Naive thymus-derived CD4-positive, alpha-beta T cell (primary cell): ENCODE measurements around the gene INPP5J. TPM values are rescaled to one million over a fixed set of nuclear protein-coding genes. Genes with fewer than 3 reads are reported as not detected.
A peak's percentile ranks its signal among the peaks of the same experiment; 100 is the strongest.

Experiments
- ATAC-seq: fragments of 150-1000 bp; cut with Tn5 transposase; 2 replicates; pipeline ENCODE4 v1.10.0; 2021; ENCODE audit warnings: mild to moderate bottlenecking, moderate library complexity
- CTCF ChIA-PET: fragments of 350-600 bp; sonication (Branson Sonifier 250); formaldehyde crosslinking; loops from one replicate; lab custom pipeline; 2021; ENCODE audit warnings: antibody characterized with exemption; lab: Charles Lee
- POLR2A ChIA-PET: fragments of 350-600 bp; sonication (Branson Sonifier 250); formaldehyde crosslinking; loops from one replicate; lab custom pipeline; 2021; ENCODE audit warnings: antibody characterized with exemption, inconsistent platforms; lab: Charles Lee
- DNase-seq, 9 donors: peaks; one replicate each; pipeline versions ENCODE4 v3.0.0 to v3.0.0-alpha.2; 2020 to 2022; ENCODE audit warnings: mixed read lengths in 1 of 9
- H3K27ac ChIP-seq: one replicate; pipeline ENCODE4 v1.7.0; 2013; ENCODE audit warnings: mild to moderate bottlenecking, low read depth, low read length, moderate library complexity
- H3K27me3 ChIP-seq, 2 donors: one replicate each; pipeline ENCODE4 v1.7.0; 2013; ENCODE audit warnings: low read length in 2 of 2, mild to moderate bottlenecking in 2 of 2, moderate library complexity in 2 of 2; ENCODE audit not compliant: control insufficient read depth in 2 of 2, insufficient read depth in 2 of 2
- H3K36me3 ChIP-seq, 3 experiments: 1 replicate in 2 of 3; 2 replicates in 1 of 3; pipeline ENCODE4 v1.7.0; 2013; ENCODE audit warnings: low read length in 3 of 3, mild to moderate bottlenecking in 3 of 3, moderate library complexity in 1 of 3; ENCODE audit not compliant: insufficient read depth in 3 of 3, control insufficient read depth in 2 of 3
- H3K4me1 ChIP-seq, 2 donors: one replicate each; pipeline ENCODE4 v1.7.0; 2013; ENCODE audit warnings: low read length in 2 of 2, mild to moderate bottlenecking in 2 of 2, moderate library complexity in 1 of 2; ENCODE audit not compliant: control insufficient read depth in 2 of 2, insufficient read depth in 2 of 2
- H3K4me3 ChIP-seq: 2 replicates; pipeline ENCODE4 v1.7.0; 2013; ENCODE audit warnings: mild to moderate bottlenecking, low read length
- H3K9me3 ChIP-seq, 3 experiments: 1 replicate in 2 of 3; 2 replicates in 1 of 3; pipeline ENCODE4 v1.7.0; 2013; ENCODE audit warnings: low read length in 3 of 3; ENCODE audit not compliant: control insufficient read depth in 2 of 3
- H3K27ac Mint-ChIP-seq, 9 donors: one replicate each; pipeline ENCODE4 v1.8.0; 2020 to 2022; ENCODE audit warnings: mixed read lengths in 9 of 9, mild to moderate bottlenecking in 8 of 9, moderate library complexity in 5 of 9, inconsistent platforms in 2 of 9
- H3K27me3 Mint-ChIP-seq, 5 donors: one replicate each; pipeline ENCODE4 v1.8.0; 2021 to 2022; ENCODE audit warnings: mixed read lengths in 5 of 5, mild to moderate bottlenecking in 1 of 5
- H3K36me3 Mint-ChIP-seq, 5 donors: one replicate each; pipeline ENCODE4 v1.8.0; 2020 to 2022; ENCODE audit warnings: mixed read lengths in 5 of 5, mild to moderate bottlenecking in 3 of 5, inconsistent platforms in 1 of 5
- H3K4me1 Mint-ChIP-seq, 7 donors: one replicate each; pipeline ENCODE4 v1.8.0; 2020 to 2022; ENCODE audit warnings: mixed read lengths in 7 of 7, mild to moderate bottlenecking in 3 of 7, inconsistent platforms in 1 of 7
- H3K4me3 Mint-ChIP-seq, 10 donors: one replicate each; pipeline ENCODE4 v1.8.0; 2020 to 2022; ENCODE audit warnings: mild to moderate bottlenecking in 10 of 10, mixed read lengths in 10 of 10, moderate library complexity in 6 of 10, inconsistent platforms in 2 of 10
- H3K9me3 Mint-ChIP-seq, 11 donors: one replicate each; pipeline ENCODE4 v1.8.0; 2020 to 2022; ENCODE audit warnings: mixed read lengths in 11 of 11, mild to moderate bottlenecking in 4 of 11, inconsistent platforms in 1 of 11, moderate library complexity in 1 of 11
- intact Hi-C, 2 donors: fragments of 100-400 bp; cut with micrococcal nuclease; formaldehyde crosslinking; loops; one replicate each; pipeline ENCODE4 v1.15.1; 2023
- polyA plus RNA-seq, 2 donors: library from polyadenylated mRNA; unstranded; fragments of 300-500 nt; fragmentation: Illumina TruSeq; gene quantifications; one replicate each; pipeline ENCODE4 v1.2.3, GENCODE V29; 2021
- total RNA-seq, 6 experiments: library from RNA in 5 of 6; stranded (reverse) in 5 of 6; gene quantifications; 1 replicate in 5 of 6; 2 replicates in 1 of 6; pipeline ENCODE4 v1.2.3 and lab custom pipeline; 2021 to 2026

The INPP5J gene
- total and polyA plus RNA-seq, 7 experiments from 2014 or later, result 0.24 to 0.81 (median 0.51) TPM; not detected in 3

DNA sequence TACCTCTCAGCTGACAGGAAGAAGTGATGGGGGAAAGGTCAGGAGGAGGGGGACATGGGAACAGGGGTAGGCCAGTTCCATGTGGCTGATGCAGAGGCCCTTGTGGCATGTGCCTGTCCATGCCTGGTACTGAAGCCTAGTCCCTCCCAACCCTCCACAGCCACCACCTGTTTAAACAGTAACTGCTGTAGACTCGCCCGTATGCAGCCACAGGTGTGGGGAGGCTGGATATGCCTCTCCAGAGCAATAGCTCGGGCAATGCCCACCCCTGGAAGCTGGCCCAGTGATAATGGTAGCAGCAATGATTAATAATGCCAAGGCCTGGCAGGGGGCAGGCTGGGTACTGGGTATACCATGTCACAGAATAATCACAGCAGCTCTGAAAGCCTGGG is 39.4 kb upstream of the INPP5J start:
- Mint-ChIP-seq H3K36me3 (no peaks in the 10 kb centered on the region), H3K4me1 (peaks cover 26 to 43% (median 38%) of the 10 kb centered on the region in 7 donors), H3K27ac (peak overlapping the region in 3 of 9 donors; percentile 29 to 70 (median 58)), H3K27me3 (no peaks in the 10 kb centered on the region), H3K4me3 (peak overlapping the region; percentile 81 to 92 (median 88)), H3K9me3 (no peaks in the 10 kb centered on the region)
- Histone ChIP-seq H3K27me3 (no peaks in the 10 kb centered on the region), H3K9me3 (no peaks in the 10 kb centered on the region), H3K4me1 (peaks cover 13 to 39% of the 10 kb centered on the region in 2 donors), H3K27ac (no peak overlapping the region), H3K36me3 (peaks cover 0 to 3% (median 0%) of the 10 kb centered on the region in 3 experiments), H3K4me3 (no peak overlapping the region)
- POLR2A ChIA-PET, result interaction anchor here (0.8 to 5.3 kb wide), 9 partner anchors 24 to 209 kb away, joined by 3 to 31 read pairs (median 11); partner anchors contain the start of genes MORC2, PIK3IP1, SELENOM and TUG1
- intact Hi-C loops, result loop anchor here (5.0 to 10.0 kb wide), 5 partner anchors 129 to 796 kb away; partner anchors contain the start of genes CASTOR1 (in 1 of the 2), DEPDC5 (in 1 of the 2), LIMK2 (in 1 of the 2) and PIK3IP1 (in 1 of the 2)
- ATAC-seq, result no peak
- CTCF ChIA-PET, result interaction anchor here (0.6 to 8.1 kb wide), 11 partner anchors 9 to 337 kb away, joined by 3 to 59 read pairs (median 6); no protein-coding TSS in a partner anchor
- DNase-seq, result no peak

DNA sequence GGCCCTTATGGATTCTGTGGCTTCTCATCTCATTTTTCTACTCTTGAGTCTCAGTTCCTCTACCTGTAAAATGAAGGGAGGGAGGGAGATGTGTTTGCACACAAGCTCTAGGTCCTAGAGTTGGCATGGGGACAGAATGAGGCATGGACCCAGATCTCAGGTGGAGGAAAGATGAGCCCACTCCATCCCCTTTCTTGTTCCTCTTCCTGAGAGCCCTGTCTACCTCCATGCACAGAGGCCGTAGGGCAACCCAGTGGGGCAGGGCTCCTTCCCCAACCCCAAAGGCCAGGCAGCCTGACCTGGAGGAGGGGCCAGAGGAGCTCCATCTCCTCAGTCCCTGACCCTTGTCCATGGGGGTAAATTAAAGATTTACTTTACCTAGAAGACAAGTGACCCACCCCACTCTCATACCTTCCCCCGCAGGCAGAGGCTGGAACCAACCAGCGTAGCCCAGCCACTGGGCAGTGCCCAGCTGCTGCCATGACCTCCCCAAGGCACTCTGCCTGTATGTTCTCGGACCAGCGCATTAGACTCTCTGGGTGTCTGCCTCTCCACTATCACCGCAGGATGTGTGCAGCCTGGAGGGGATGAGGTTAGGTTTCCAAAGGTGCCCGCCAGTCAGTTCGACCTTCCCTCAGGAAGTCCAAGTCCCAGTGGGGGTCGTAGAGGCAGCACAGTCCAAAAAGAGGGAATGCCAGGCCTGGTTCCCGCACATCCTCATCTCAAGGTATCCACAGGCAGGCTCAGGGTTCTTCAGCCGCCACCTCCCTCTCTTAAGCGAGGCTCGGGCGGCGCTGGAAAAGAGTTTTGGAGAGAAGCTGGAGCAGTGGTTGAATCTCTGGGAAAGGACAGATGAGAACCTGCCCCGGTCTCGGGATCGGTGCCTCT is 38.6 kb upstream of the INPP5J start:
- no peaks in the 10 kb centered on the region for H3K36me3 Mint-ChIP-seq
- ChIA-PET CTCF (interaction anchor here (0.6 to 8.1 kb wide), 22 partner anchors 10 to 451 kb away, joined by 3 to 59 read pairs (median 4); partner anchors contain the start of genes SELENOM and SLC35E4), POLR2A (interaction anchor here (0.5 to 5.3 kb wide), 21 partner anchors 15 to 211 kb away, joined by 3 to 31 read pairs (median 5); partner anchors contain the start of genes MORC2, PIK3IP1, SELENOM and TUG1)
- DNase-seq, result no peak
- H3K4me1 Mint-ChIP-seq, result peaks cover 26 to 43% (median 38%) of the 10 kb centered on the region in 7 donors
- Histone ChIP-seq H3K4me3 (peak overlapping the region; percentile 87), H3K27ac (peak overlapping the region; percentile 90), H3K4me1 (peaks cover 13 to 39% of the 10 kb centered on the region in 2 donors), H3K36me3 (peaks cover 0 to 3% (median 0%) of the 10 kb centered on the region in 3 experiments), H3K9me3 (no peaks in the 10 kb centered on the region), H3K27me3 (no peaks in the 10 kb centered on the region)
- H3K27ac Mint-ChIP-seq, result peak overlapping the region in 8 of 9 donors; percentile 28 to 90 (median 72)
- H3K27me3 Mint-ChIP-seq, result no peaks in the 10 kb centered on the region
- intact Hi-C loops, result loop anchor here (1.0 to 10.0 kb wide), 19 partner anchors 23 to 797 kb away; partner anchors contain the start of genes LIMK2 (in 2 of the 2), SELENOM (in 2 of the 2), CASTOR1 (in 1 of the 2) and DEPDC5 (in 1 of the 2)
- peak overlapping the region; percentile 81 to 92 (median 88) for H3K4me3 Mint-ChIP-seq
- H3K9me3 Mint-ChIP-seq, result no peaks in the 10 kb centered on the region
- no peak for ATAC-seq

DNA sequence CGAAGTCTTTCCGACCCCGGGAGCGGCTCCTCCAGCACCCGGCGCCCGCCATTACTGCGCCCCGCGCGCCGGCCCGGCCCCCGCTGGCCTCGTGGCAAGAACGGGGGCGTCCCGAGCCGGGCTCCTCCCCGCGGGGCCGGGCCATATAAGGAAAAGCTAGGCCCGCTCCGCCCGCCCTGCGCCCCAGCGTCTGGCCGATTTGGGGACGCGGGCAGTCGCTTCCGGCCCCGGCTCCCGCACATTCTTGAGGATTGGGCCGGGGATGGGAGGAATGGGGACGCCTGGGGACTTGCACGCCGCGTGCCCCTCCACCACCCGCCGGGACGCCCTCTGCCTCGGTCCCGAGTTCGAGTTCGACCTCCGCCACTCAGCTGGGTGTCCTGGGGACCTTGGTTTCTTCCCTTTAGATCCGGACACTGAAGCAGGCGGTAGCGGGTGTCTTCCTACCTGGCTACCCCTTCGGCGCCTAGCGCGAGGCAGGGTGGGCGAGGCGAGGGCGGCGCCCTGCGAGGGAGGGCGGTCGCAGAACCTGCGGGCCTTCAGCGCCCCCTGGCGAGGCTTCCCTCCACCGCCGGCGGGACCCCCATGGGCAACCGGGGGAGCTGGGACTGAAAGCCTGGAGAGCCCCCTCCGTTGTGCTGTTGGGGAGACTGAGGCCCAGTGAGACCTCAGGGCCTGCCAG is 37.8 kb upstream of the INPP5J start:
- no peaks in the 10 kb centered on the region for H3K27me3 ChIP-seq
- no peaks in the 10 kb centered on the region for H3K9me3 Mint-ChIP-seq
- H3K4me1 ChIP-seq, result peaks cover 13 to 39% of the 10 kb centered on the region in 2 donors

DNA sequence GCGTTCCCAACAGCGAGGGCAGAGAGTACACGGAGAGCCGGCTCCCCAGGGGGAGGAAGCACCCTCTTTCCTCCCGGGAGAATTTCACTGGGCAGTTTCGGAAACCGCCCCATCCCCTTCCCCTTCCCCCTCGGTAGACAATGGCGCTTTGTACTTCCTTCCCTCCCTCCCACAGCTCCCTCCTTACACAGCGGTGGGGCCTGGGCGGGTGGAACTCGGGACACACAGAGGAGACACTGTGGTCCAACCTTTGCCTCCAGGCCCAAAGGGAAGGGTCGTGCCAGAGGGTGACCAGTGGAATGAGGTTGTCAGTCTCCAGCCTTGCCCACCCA is 37.3 kb upstream of the INPP5J start:
- peak overlapping the region; percentile 80 to 92 (median 88) for H3K4me3 Mint-ChIP-seq
- H3K27ac Mint-ChIP-seq, result peak overlapping the region in 4 of 9 donors; percentile 28 to 87 (median 48)
- Histone ChIP-seq H3K9me3 (no peaks in the 10 kb centered on the region), H3K27me3 (no peaks in the 10 kb centered on the region), H3K4me1 (peaks cover 13 to 38% of the 10 kb centered on the region in 2 donors), H3K27ac (peak overlapping the region; percentile 90), H3K4me3 (peak overlapping the region; percentile 87), H3K36me3 (peaks cover 0 to 3% (median 0%) of the 10 kb centered on the region in 3 experiments)
- intact Hi-C loops, result loop anchor here (2.0 to 10.0 kb wide), 6 partner anchors 75 to 669 kb away; partner anchors contain the start of genes DEPDC5 (in 1 of the 2), DRG1 (in 1 of the 2), LIMK2 (in 1 of the 2) and PRR14L (in 1 of the 2)
- H3K9me3 Mint-ChIP-seq, result no peaks in the 10 kb centered on the region
- no peaks in the 10 kb centered on the region for H3K27me3 Mint-ChIP-seq
- CTCF ChIA-PET, result interaction anchor here (1.0 to 8.1 kb wide), 15 partner anchors 22 to 452 kb away, joined by 3 to 59 read pairs (median 4); partner anchors contain the start of genes SELENOM and SLC35E4
- H3K4me1 Mint-ChIP-seq, result peaks cover 25 to 42% (median 37%) of the 10 kb centered on the region in 7 donors
- no peak for DNase-seq
- no peak for ATAC-seq
- POLR2A ChIA-PET, result interaction anchor here (0.6 to 5.3 kb wide), 13 partner anchors 22 to 207 kb away, joined by 3 to 31 read pairs (median 5); partner anchors contain the start of genes MORC2, PIK3IP1, SELENOM and TUG1
- no peaks in the 10 kb centered on the region for H3K36me3 Mint-ChIP-seq

More for the DNA sequence above, 37.8 kb upstream of the INPP5J start:
- peaks cover 0 to 3% (median 0%) of the 10 kb centered on the region in 3 experiments for H3K36me3 ChIP-seq
- intact Hi-C loops, result loop anchor here (1.0 to 10.0 kb wide), 20 partner anchors 22 to 798 kb away; partner anchors contain the start of genes LIMK2 (in 2 of the 2), SELENOM (in 2 of the 2), CASTOR1 (in 1 of the 2) and DEPDC5 (in 1 of the 2)
- peak; percentile 72 to 91 (median 81) for DNase-seq
- Mint-ChIP-seq H3K27ac (peak overlapping the region in 7 of 9 donors; percentile 28 to 87 (median 65)), H3K27me3 (no peaks in the 10 kb centered on the region), H3K4me1 (peaks cover 26 to 43% (median 38%) of the 10 kb centered on the region in 7 donors), H3K36me3 (no peaks in the 10 kb centered on the region), H3K4me3 (peak overlapping the region; percentile 81 to 92 (median 88))
- ChIA-PET CTCF (interaction anchor here (0.6 to 8.1 kb wide), 23 partner anchors 9 to 452 kb away, joined by 3 to 59 read pairs (median 4); partner anchors contain the start of genes SELENOM and SLC35E4), POLR2A (interaction anchor here (0.6 to 5.3 kb wide), 20 partner anchors 20 to 210 kb away, joined by 3 to 31 read pairs (median 4); partner anchors contain the start of genes MORC2, PIK3IP1, SELENOM and TUG1)
- peak; percentile 89 for ATAC-seq
- peak overlapping the region; percentile 87 for H3K4me3 ChIP-seq
- no peaks in the 10 kb centered on the region for H3K9me3 ChIP-seq
- H3K27ac ChIP-seq, result peak overlapping the region; percentile 90

DNA sequence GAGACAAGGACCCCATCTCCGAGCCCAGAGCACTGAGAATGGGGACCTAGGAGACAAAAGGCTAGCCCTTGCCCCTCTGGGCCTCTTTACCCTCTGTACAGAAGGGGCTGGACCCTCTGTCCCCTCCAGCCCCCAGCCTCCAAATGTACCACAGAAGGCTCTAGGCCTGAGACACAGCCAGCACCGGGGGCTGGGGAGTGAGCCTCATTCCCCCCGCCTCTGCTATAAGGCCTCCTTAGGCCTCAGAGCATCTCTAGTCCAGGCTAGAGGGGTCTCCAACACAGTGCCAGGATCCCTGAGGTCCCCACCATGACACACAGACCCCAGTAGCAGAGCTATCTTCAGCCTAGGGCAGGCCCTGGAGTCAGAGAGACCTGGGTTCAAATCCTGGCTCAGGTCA is 36.8 kb upstream of the INPP5J start:
- Histone ChIP-seq H3K27ac (no peak overlapping the region), H3K9me3 (no peaks in the 10 kb centered on the region), H3K4me1 (peaks cover 13 to 33% of the 10 kb centered on the region in 2 donors), H3K36me3 (peaks cover 0 to 3% (median 0%) of the 10 kb centered on the region in 3 experiments), H3K27me3 (no peaks in the 10 kb centered on the region), H3K4me3 (no peak overlapping the region)
- ATAC-seq (no peak), DNase-seq (no peak)
- Mint-ChIP-seq H3K4me3 (peak overlapping the region in 6 of 10 donors; percentile 10 to 92 (median 86)), H3K27ac (no peak overlapping the region), H3K36me3 (no peaks in the 10 kb centered on the region), H3K9me3 (no peaks in the 10 kb centered on the region), H3K4me1 (peaks cover 22 to 37% (median 34%) of the 10 kb centered on the region in 7 donors), H3K27me3 (no peaks in the 10 kb centered on the region)
- POLR2A ChIA-PET, result interaction anchor here (1.8 to 3.7 kb wide), 3 partner anchors 134 to 146 kb away, joined by 5 to 21 read pairs (median 11); no protein-coding TSS in a partner anchor
- intact Hi-C loops, result loop anchor here (2.0 to 10.0 kb wide), 6 partner anchors 75 to 669 kb away; partner anchors contain the start of genes DEPDC5 (in 1 of the 2), DRG1 (in 1 of the 2), LIMK2 (in 1 of the 2) and PRR14L (in 1 of the 2)
- CTCF ChIA-PET, result interaction anchor here (1.2 to 8.1 kb wide), 6 partner anchors 119 to 195 kb away, joined by 3 to 59 read pairs (median 6); no protein-coding TSS in a partner anchor
